Muscle layer of duodenum (tissue), 2 donors: ENCODE measurements around the gene TAB2.

Experiments used
- H3K27ac ChIP-seq: one replicate; pipeline ENCODE4 v1.7.0; 2013; ENCODE audit warnings: mild to moderate bottlenecking, low read length
- H3K27me3 ChIP-seq: one replicate; pipeline ENCODE4 v1.7.0; 2013; ENCODE audit warnings: low read depth, mild to moderate bottlenecking, control low read depth, low read length
- H3K36me3 ChIP-seq, 2 donors: one replicate each; pipeline ENCODE4 v1.7.0; 2013; ENCODE audit warnings: low read length in 2 of 2, control low read depth in 1 of 2, mild to moderate bottlenecking in 1 of 2; ENCODE audit not compliant: insufficient read depth in 2 of 2, control insufficient read depth in 1 of 2
- H3K4me1 ChIP-seq, 2 donors: one replicate each; pipeline ENCODE4 v1.7.0; 2013; ENCODE audit warnings: low read length in 2 of 2, mild to moderate bottlenecking in 2 of 2, control low read depth in 1 of 2, moderate library complexity in 1 of 2; ENCODE audit not compliant: insufficient read depth in 2 of 2, control insufficient read depth in 1 of 2
- H3K4me3 ChIP-seq, 2 donors: one replicate each; pipeline ENCODE4 v1.7.0; 2013; ENCODE audit warnings: low read length in 2 of 2, low read depth in 1 of 2, mild to moderate bottlenecking in 1 of 2
- H3K9me3 ChIP-seq, 2 donors: one replicate each; pipeline ENCODE4 v1.7.0; 2013; ENCODE audit warnings: low read length in 2 of 2, control low read depth in 1 of 2, mild to moderate bottlenecking in 1 of 2; ENCODE audit not compliant: control insufficient read depth in 1 of 2
- donor health status: healthy.

Gene TAB2

DNA sequence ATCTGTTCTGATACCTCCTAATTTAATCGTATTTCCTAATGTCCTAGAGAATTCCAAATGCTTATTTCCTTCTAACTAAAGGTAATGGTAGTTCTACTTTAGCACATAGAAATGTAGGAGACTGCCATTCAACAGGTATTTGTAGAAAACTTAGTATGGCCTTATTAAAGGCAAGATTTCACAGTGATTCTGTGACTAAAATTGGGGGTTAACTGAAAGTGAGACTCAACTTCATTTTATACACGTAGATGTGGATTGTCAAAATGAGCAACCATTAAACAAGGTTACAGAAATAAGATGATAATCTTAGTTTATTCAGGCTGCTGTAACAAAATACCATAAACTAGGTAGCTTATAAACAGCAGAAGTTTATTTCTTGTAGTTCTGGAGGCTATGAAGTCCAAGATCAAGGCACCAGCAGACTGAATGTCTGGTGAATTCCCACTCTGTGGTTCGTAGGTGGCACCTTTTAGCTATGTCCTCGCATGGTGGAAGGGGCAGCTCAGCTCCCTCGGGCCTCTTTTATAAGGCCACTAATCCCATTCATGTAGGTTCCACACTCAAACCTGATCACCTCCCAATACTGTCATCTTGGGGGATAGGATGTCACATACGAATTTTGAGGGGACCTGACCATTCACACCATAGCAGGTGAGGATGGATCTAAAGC, 38.7 kb downstream of the TAB2 start:
- Histone ChIP-seq H3K27ac (no peak overlapping the region), H3K9me3 (no peaks in the 10 kb centered on the region), H3K27me3 (no peaks in the 10 kb centered on the region), H3K4me1 (peaks cover 4 to 23% of the 10 kb centered on the region in 2 donors), H3K4me3 (no peak overlapping the region), H3K36me3 (no peaks in the 10 kb centered on the region)

DNA sequence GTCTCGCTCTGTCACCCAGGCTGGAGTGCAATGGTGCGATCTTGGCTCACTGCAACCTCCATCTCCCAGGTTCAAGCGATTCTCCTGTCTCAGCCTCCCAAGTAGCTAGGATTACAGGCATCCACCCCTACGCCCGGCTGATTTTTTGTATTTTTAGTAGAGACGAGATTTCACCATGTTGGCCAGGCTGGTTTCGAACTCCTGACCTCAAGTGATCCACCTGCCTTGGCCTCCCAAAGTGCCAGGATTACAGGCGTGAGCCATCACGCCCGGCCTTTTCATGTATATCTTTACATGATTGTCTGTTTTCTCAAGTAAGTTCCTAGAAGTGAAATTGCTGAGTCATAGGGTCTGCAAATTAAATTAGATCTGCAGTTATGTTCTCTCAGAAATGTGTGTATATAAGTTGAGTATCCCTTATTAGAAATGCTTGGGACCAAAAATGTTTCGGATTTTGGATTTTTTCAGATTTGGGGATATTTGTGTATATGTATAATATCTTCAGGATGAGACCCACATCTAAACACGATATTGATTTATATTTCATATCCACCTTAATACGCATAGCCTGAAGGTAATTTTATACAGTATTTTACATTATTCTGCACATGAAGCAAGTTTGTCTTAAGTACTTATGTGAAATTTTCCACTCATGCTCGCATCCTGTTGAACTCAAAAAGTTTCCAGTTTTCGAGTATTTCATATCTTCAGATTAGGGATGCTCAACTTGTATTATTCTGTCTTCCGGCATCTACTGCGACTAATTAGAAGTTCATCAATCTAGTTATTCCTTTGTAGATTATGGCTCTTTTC, 40.4 kb downstream of the TAB2 start:
- peaks cover 4 to 15% of the 10 kb centered on the region in 2 donors for H3K4me1 ChIP-seq

DNA sequence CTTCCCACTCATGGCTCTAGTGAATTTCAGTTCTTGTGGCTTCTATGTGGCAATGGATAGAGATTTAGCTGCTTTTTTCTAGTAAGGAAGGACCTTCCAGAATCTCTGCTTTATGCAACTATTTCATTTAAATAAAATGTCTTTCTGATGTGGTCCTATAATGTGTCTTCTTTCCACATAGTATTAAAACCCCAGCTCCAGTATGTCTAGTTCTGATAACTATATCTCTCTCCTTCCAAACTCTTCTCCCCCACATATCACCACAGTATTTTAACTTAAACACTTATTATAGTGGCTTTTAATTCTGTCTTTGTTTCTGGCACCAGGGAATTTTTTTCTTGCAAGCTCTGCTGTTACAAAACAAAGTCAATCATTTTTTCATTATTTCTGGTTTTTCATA, 41.9 kb downstream of the TAB2 start:
- Histone ChIP-seq H3K36me3 (no peaks in the 10 kb centered on the region), H3K9me3 (no peaks in the 10 kb centered on the region), H3K27me3 (no peaks in the 10 kb centered on the region), H3K27ac (no peak overlapping the region), H3K4me3 (no peak overlapping the region), H3K4me1 (peaks cover 4 to 23% of the 10 kb centered on the region in 2 donors)

More for the DNA sequence above, 40.4 kb downstream of the TAB2 start:
- Histone ChIP-seq H3K9me3 (no peaks in the 10 kb centered on the region), H3K27me3 (no peaks in the 10 kb centered on the region), H3K4me3 (no peak overlapping the region), H3K36me3 (no peaks in the 10 kb centered on the region), H3K27ac (no peak overlapping the region)

DNA sequence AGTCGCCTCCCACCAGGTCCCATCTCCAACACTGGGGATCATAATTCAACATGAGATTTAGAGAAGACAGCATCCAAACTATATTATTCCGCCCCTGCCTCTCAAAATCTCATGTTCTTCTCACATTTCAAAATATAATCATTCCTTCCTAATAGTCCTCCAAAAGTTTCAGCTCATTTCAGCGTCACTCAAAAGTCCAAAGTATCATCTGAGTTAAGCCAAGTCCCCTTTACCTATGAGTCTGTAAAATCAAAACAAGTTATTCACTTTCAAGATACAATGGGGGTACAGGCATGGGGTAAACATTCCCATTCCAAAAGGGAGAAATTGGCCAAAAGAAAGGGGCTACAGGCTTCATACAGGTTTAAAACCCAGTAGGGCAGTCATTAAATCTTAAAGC, 43.0 kb downstream of the TAB2 start:
- no peaks in the 10 kb centered on the region for H3K27me3 ChIP-seq
- H3K9me3 ChIP-seq = no peaks in the 10 kb centered on the region
- no peaks in the 10 kb centered on the region for H3K36me3 ChIP-seq
- H3K4me3 ChIP-seq = no peak overlapping the region
- no peak overlapping the region for H3K27ac ChIP-seq
- peaks cover 4 to 33% of the 10 kb centered on the region in 2 donors for H3K4me1 ChIP-seq

DNA sequence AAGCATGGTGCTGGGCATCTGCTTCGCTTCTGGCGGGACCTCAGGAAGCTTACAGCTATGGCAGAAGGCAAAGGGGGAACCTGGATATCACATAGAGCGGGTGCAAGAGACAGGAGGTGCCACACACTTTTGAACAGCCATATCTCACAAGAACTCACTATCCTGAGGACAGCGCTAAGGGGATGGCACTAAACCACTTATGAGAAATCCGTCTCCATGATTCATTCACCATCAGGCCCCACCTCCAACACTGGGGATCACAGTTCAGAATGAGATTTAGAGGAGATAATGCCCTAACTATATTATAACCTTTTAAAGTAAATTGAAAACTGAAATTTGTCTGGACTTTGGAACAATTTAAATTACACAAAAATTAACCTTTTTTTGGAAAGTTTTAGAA, 44.8 kb downstream of the TAB2 start:
- no peaks in the 10 kb centered on the region for H3K36me3 ChIP-seq
- peaks cover 8 to 43% of the 10 kb centered on the region in 2 donors for H3K4me1 ChIP-seq
- no peak overlapping the region for H3K4me3 ChIP-seq
- no peaks in the 10 kb centered on the region for H3K27me3 ChIP-seq
- H3K27ac ChIP-seq = no peak overlapping the region
- H3K9me3 ChIP-seq = no peaks in the 10 kb centered on the region

DNA sequence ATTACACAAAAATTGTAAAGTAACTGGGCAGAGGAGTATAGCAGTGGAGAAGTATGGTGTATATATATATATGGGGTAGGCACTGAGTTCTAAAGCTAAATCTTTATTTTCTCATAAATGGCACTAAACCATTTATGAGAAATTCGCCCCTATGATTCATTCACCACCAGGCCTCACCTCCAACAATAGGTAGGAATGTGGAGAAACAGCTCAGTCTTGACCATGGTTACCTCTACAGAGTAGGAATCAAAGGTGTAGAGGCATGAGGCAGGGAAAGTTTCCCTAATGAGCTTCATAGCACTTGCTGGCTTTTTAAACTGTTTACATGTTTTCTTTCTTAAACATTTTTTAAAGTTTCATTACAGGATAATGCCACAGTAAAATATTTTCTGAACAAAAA, 45.6 kb downstream of the TAB2 start:
- H3K27me3 ChIP-seq = no peaks in the 10 kb centered on the region
- H3K4me1 ChIP-seq = peaks cover 8 to 50% of the 10 kb centered on the region in 2 donors
- no peaks in the 10 kb centered on the region for H3K36me3 ChIP-seq
- no peak overlapping the region for H3K27ac ChIP-seq
- no peaks in the 10 kb centered on the region for H3K9me3 ChIP-seq
- no peak overlapping the region for H3K4me3 ChIP-seq

DNA sequence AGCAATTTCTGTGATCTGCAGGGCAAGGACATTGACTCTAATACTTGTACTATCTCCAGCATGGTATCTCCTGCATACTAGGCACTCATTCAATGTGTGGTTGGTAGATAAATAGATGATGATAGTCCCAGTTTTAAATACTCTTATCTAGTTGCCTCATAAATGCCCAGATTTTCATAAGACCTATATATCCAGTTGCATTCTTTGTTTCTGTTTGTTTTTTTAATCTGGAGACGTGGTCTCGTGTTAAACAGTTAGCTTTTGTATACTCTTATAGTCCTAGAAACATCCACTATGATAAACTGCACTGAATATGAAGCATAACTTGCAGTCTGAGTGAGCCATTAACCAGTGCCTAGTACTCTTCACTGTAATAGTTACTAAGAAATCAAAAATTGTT, 47.0 kb downstream of the TAB2 start:
- Histone ChIP-seq H3K27me3 (no peaks in the 10 kb centered on the region), H3K4me3 (no peak overlapping the region), H3K9me3 (no peaks in the 10 kb centered on the region), H3K4me1 (peaks cover 5 to 42% of the 10 kb centered on the region in 2 donors), H3K36me3 (no peaks in the 10 kb centered on the region), H3K27ac (no peak overlapping the region)

DNA sequence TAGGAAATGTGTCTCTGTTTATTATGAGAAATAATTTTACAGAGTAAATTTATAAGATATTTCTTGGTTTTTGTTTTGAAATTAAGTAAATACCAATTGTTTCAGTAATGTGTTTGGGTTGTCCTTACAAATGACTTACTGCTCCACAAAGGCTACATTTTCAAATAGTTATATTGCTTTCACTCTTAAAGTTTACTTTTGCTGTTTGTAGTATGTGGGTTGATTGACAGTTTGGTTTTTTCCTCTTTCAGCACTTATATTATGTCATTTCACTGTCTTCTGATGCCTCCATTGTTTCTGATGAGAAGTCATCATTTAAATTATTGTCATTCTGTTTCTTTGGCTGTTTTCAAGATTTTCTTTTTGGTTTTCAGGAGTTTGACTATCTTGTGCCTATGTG, 47.7 kb downstream of the TAB2 start:
- Histone ChIP-seq H3K4me3 (no peak overlapping the region), H3K27ac (no peak overlapping the region), H3K4me1 (peaks cover 4 to 42% of the 10 kb centered on the region in 2 donors), H3K36me3 (no peaks in the 10 kb centered on the region), H3K9me3 (no peaks in the 10 kb centered on the region), H3K27me3 (no peaks in the 10 kb centered on the region)

DNA sequence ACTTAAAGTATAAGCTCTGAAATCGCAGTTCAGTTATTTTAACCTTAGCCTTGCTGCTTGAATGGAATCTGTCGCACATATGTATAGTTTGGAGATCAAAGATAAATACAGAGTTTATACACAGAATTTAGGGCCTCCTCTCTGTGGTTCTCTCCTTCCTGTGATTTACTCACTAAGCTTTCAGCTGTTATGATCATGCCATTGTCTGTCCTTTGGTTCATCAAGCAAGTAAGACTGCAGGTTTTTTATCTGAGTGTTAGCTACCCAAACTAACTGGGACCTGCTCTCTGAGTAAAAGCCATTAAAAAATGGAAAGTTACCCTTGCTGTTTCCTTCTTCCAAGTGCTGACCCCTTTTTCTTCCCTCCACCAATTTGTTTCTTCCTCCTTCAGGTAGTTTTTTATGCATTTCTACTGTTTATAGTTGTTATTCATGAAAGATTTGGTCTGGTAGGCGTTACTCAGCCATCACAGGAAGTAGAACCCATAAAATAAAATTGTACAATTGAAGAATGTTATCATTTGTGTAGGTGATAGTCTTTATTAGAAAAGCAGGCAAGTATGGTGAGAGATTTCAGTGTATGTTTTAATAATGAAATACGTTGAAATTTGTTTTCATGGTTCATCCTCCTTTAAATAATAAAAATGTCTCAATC, 48.9 kb downstream of the TAB2 start:
- Histone ChIP-seq H3K9me3 (no peaks in the 10 kb centered on the region), H3K27ac (no peak overlapping the region), H3K4me1 (peaks cover 4 to 37% of the 10 kb centered on the region in 2 donors), H3K36me3 (no peaks in the 10 kb centered on the region), H3K27me3 (no peaks in the 10 kb centered on the region), H3K4me3 (no peak overlapping the region)

DNA sequence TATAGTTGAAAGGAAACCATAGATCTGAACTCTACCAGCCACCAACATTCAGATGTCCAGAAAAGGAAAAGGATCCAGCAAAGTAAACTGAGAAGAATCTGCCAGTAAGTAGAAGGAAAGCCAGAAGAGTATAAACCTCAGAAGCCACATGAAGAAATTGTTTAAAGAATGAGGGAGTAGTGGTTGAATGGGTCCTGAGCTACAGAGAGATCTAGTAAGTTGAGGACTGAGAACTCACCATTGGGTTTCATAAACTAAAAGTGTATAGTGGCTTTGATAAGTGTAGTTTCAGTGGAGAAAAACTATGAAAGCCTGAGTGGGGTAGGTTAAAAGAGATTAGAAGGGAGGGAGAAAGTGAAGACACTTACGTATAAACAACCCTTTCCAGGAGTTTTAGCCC, 50.6 kb downstream of the TAB2 start:
- H3K4me1 ChIP-seq = peaks cover 4 to 37% of the 10 kb centered on the region in 2 donors

DNA sequence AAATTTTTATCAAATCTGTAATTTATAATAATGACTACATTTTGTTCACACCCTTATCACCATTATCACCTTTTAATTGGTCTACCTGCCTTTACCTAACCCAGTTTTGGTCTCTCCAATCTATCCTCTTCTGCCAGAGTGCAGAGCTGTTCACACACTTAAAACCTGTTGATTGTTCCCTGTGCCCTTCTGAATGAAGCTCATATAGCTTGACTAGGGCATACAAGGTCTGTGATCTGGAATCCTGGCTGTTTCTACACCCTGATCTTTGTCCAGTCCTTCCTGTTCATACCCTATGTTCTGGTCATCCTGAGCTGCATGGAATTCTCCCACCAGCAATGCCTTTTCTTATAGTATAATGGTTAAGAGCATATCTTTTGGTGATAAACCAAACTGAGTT, 53.6 kb downstream of the TAB2 start:
- Histone ChIP-seq H3K9me3 (no peaks in the 10 kb centered on the region), H3K4me3 (no peak overlapping the region), H3K27ac (no peak overlapping the region), H3K27me3 (no peaks in the 10 kb centered on the region), H3K36me3 (peaks cover 0 to 3% of the 10 kb centered on the region in 2 donors), H3K4me1 (peaks cover 3 to 15% of the 10 kb centered on the region in 2 donors)

More for the DNA sequence above, 50.6 kb downstream of the TAB2 start:
- H3K27ac ChIP-seq = no peak overlapping the region
- H3K36me3 ChIP-seq = no peaks in the 10 kb centered on the region
- no peaks in the 10 kb centered on the region for H3K9me3 ChIP-seq
- H3K4me3 ChIP-seq = no peak overlapping the region
- no peaks in the 10 kb centered on the region for H3K27me3 ChIP-seq
